T-helper 1 cell treated with Interleukin-12 subunit alpha and Interleukin-12 subunit beta and Interleukin-4 antibody, amounts not matched to agents 30 μg/mL and 1 μg/mL, for 36 hours (primary cell): ENCODE measurements around the gene MCU.
A peak's percentile ranks its signal among the peaks of the same experiment; 100 is the strongest.
"Not testable (repeated sequence)": the region's sequence is repeated elsewhere in the genome, so short reads cannot be mapped to it uniquely, and the experiment has no call there.

Experiments
- H3K27ac Mint-ChIP-seq: one replicate; pipeline ENCODE4 v1.8.0; 2021; ENCODE audit warnings: mild to moderate bottlenecking, mixed read lengths
- H3K27me3 Mint-ChIP-seq: one replicate; pipeline ENCODE4 v1.8.0; 2021; ENCODE audit warnings: low read depth, mixed read lengths
- H3K36me3 Mint-ChIP-seq: one replicate; pipeline ENCODE4 v1.8.0; 2021; ENCODE audit warnings: low read depth, mixed read lengths
- H3K4me1 Mint-ChIP-seq: one replicate; pipeline ENCODE4 v1.8.0; 2021; ENCODE audit warnings: low read depth, mixed read lengths
- H3K4me3 Mint-ChIP-seq: one replicate; pipeline ENCODE4 v1.8.0; 2021; ENCODE audit warnings: mild to moderate bottlenecking, moderate library complexity, mixed read lengths
- H3K9me3 Mint-ChIP-seq: one replicate; pipeline ENCODE4 v1.8.0; 2021; ENCODE audit warnings: mixed read lengths

MCU gene

GRCh38 chr10:72694476-72695369, 2.8 kb downstream of the MCU start:
- H3K4me3 Mint-ChIP-seq = peak overlapping the region; percentile 36
- no peak overlapping the region for H3K27ac Mint-ChIP-seq
- H3K9me3 Mint-ChIP-seq = no peaks in the 10 kb centered on the region

GRCh38 chr10:72695496-72695895, 3.6 kb downstream of the MCU start:
- no peak overlapping the region for H3K4me3 Mint-ChIP-seq
- H3K27me3 Mint-ChIP-seq = peaks cover 4% of the 10 kb centered on the region
- H3K4me1 Mint-ChIP-seq = peaks cover 25% of the 10 kb centered on the region
- H3K9me3 Mint-ChIP-seq = no peaks in the 10 kb centered on the region
- no peaks in the 10 kb centered on the region for H3K36me3 Mint-ChIP-seq
- H3K27ac Mint-ChIP-seq = no peak overlapping the region

More at GRCh38 chr10:72694476-72695369, 2.8 kb downstream of the MCU start:
- no peaks in the 10 kb centered on the region for H3K36me3 Mint-ChIP-seq
- peaks cover 27% of the 10 kb centered on the region for H3K4me1 Mint-ChIP-seq
- peaks cover 8% of the 10 kb centered on the region for H3K27me3 Mint-ChIP-seq

GRCh38 chr10:72697716-72698115, 5.8 kb downstream of the MCU start:
- peaks cover 21% of the 10 kb centered on the region for H3K4me1 Mint-ChIP-seq
- H3K36me3 Mint-ChIP-seq = no peaks in the 10 kb centered on the region
- H3K27ac Mint-ChIP-seq = no peak overlapping the region
- no peaks in the 10 kb centered on the region for H3K9me3 Mint-ChIP-seq
- no peak overlapping the region for H3K4me3 Mint-ChIP-seq
- peaks cover 4% of the 10 kb centered on the region for H3K27me3 Mint-ChIP-seq

GRCh38 chr10:72702465-72702864, 10.5 kb downstream of the MCU start:
- not testable (repeated sequence) for H3K9me3 Mint-ChIP-seq, H3K4me3 Mint-ChIP-seq, H3K36me3 Mint-ChIP-seq, H3K4me1 Mint-ChIP-seq, H3K27me3 Mint-ChIP-seq, H3K27ac Mint-ChIP-seq

- H3K36me3 Mint-ChIP-seq = no peaks in the 10 kb centered on the region
- H3K4me1 Mint-ChIP-seq = peaks cover 10% of the 10 kb centered on the region
- H3K27ac Mint-ChIP-seq = no peak overlapping the region
- no peaks in the 10 kb centered on the region for H3K9me3 Mint-ChIP-seq
- H3K27me3 Mint-ChIP-seq = no peaks in the 10 kb centered on the region
- H3K4me3 Mint-ChIP-seq = no peak overlapping the region
Observed at GRCh38 chr10:72702868-72703581, 11.1 kb downstream of the MCU start.

- peaks cover 10% of the 10 kb centered on the region for H3K4me1 Mint-ChIP-seq
- H3K9me3 Mint-ChIP-seq = no peaks in the 10 kb centered on the region
- no peaks in the 10 kb centered on the region for H3K27me3 Mint-ChIP-seq
- H3K36me3 Mint-ChIP-seq = no peaks in the 10 kb centered on the region
- H3K4me3 Mint-ChIP-seq = no peak overlapping the region
- H3K27ac Mint-ChIP-seq = no peak overlapping the region
Observed at GRCh38 chr10:72704117-72704516, 12.2 kb downstream of the MCU start.

- no peaks in the 10 kb centered on the region for H3K9me3 Mint-ChIP-seq
- H3K36me3 Mint-ChIP-seq = no peaks in the 10 kb centered on the region
- H3K27ac Mint-ChIP-seq = no peak overlapping the region
- no peaks in the 10 kb centered on the region for H3K27me3 Mint-ChIP-seq
- no peak overlapping the region for H3K4me3 Mint-ChIP-seq
- peaks cover under 1% of the 10 kb centered on the region for H3K4me1 Mint-ChIP-seq
Observed at GRCh38 chr10:72709041-72709440, 17.1 kb downstream of the MCU start.

- Mint-ChIP-seq H3K9me3 (no peaks in the 10 kb centered on the region), H3K4me3 (no peak overlapping the region), H3K27me3 (no peaks in the 10 kb centered on the region), H3K36me3 (peaks cover 1% of the 10 kb centered on the region), H3K27ac (no peak overlapping the region), H3K4me1 (no peaks in the 10 kb centered on the region)
Observed at GRCh38 chr10:72712136-72712535, 20.2 kb downstream of the MCU start.

- Mint-ChIP-seq H3K4me3 (no peak overlapping the region), H3K27ac (no peak overlapping the region), H3K36me3 (peaks cover 1% of the 10 kb centered on the region), H3K4me1 (no peaks in the 10 kb centered on the region), H3K27me3 (no peaks in the 10 kb centered on the region), H3K9me3 (no peaks in the 10 kb centered on the region)
Observed at GRCh38 chr10:72719941-72720592, 28.1 kb downstream of the MCU start.

GRCh38 chr10:72720814-72721660, 29.1 kb downstream of the MCU start:
- H3K27ac Mint-ChIP-seq = no peak overlapping the region
- H3K27me3 Mint-ChIP-seq = no peaks in the 10 kb centered on the region
- H3K36me3 Mint-ChIP-seq = peaks cover 1% of the 10 kb centered on the region
- H3K4me3 Mint-ChIP-seq = no peak overlapping the region
- no peaks in the 10 kb centered on the region for H3K9me3 Mint-ChIP-seq
- no peaks in the 10 kb centered on the region for H3K4me1 Mint-ChIP-seq

- no peak overlapping the region for H3K4me3 Mint-ChIP-seq
- H3K4me1 Mint-ChIP-seq = peaks cover 11% of the 10 kb centered on the region
- no peaks in the 10 kb centered on the region for H3K36me3 Mint-ChIP-seq
- no peaks in the 10 kb centered on the region for H3K27me3 Mint-ChIP-seq
- no peak overlapping the region for H3K27ac Mint-ChIP-seq
- no peaks in the 10 kb centered on the region for H3K9me3 Mint-ChIP-seq
Observed at GRCh38 chr10:72727130-72727529, 35.2 kb downstream of the MCU start.

GRCh38 chr10:72728462-72728861, 36.5 kb downstream of the MCU start:
- Mint-ChIP-seq H3K9me3 (no peaks in the 10 kb centered on the region), H3K36me3 (no peaks in the 10 kb centered on the region), H3K4me1 (peaks cover 11% of the 10 kb centered on the region), H3K4me3 (no peak overlapping the region), H3K27ac (no peak overlapping the region), H3K27me3 (no peaks in the 10 kb centered on the region)

GRCh38 chr10:72729528-72729927, 37.6 kb downstream of the MCU start:
- Mint-ChIP-seq H3K27me3 (no peaks in the 10 kb centered on the region), H3K4me3 (no peak overlapping the region), H3K9me3 (no peaks in the 10 kb centered on the region), H3K36me3 (no peaks in the 10 kb centered on the region), H3K27ac (no peak overlapping the region), H3K4me1 (peaks cover 11% of the 10 kb centered on the region)

- H3K36me3 Mint-ChIP-seq = no peaks in the 10 kb centered on the region
- H3K27me3 Mint-ChIP-seq = no peaks in the 10 kb centered on the region
- no peaks in the 10 kb centered on the region for H3K9me3 Mint-ChIP-seq
- H3K4me3 Mint-ChIP-seq = no peak overlapping the region
- H3K4me1 Mint-ChIP-seq = peaks cover 11% of the 10 kb centered on the region
- no peak overlapping the region for H3K27ac Mint-ChIP-seq
Observed at GRCh38 chr10:72730479-72730878, 38.5 kb downstream of the MCU start.
